OCI-LY7 (cell line): ENCODE measurements around the gene INPP5A. TPM values are rescaled to one million over a fixed set of nuclear protein-coding genes. Genes with fewer than 3 reads are reported as not detected.

ENCODE experiments used
- BruUV-seq: library from RNA; stranded (reverse); fragments of 400-500 nt; replicated peaks from 2 replicates; lab custom pipeline; 2021; lab: Mats Ljungman, UMichigan
- CTCF ChIA-PET: fragments of 300-600 bp; sonication (Branson Sonifier 250); formaldehyde crosslinking; loops from one replicate; lab custom pipeline; 2022; ENCODE audit warnings: antibody characterized with exemption; ENCODE audit not compliant: unreplicated experiment; lab: Charles Lee
- POLR2A ChIA-PET: fragments of 300-600 bp; sonication (Branson Sonifier 250); formaldehyde crosslinking; loops from one replicate; lab custom pipeline; 2022; ENCODE audit warnings: antibody characterized with exemption; lab: Charles Lee
- DNase-seq: peaks from one replicate; pipeline ENCODE4 v3.0.0-alpha.2; 2015; ENCODE audit warnings: low spot score
- H2AFZ ChIP-seq: fragments of 200-600 bp; sonication (generic), shearing (Covaris generic); 2 replicates; pipeline ENCODE4 v1.6.1; 2014; ENCODE audit warnings: mild to moderate bottlenecking, antibody characterized with exemption, low read length, moderate library complexity
- H3K27ac ChIP-seq: fragments of 200-600 bp; sonication (generic); 2 replicates; pipeline ENCODE4 v1.5.1; 2014; ENCODE audit warnings: mixed run types, low read depth, mild to moderate bottlenecking, moderate library complexity, low read length, inconsistent platforms; ENCODE audit not compliant: poor library complexity, severe bottlenecking
- H3K36me3 ChIP-seq: fragments of 200-600 bp; sonication (generic); 2 replicates; pipeline ENCODE4 v1.6.1; 2014; ENCODE audit warnings: mild to moderate bottlenecking, antibody characterized with exemption, low read length, moderate library complexity, mixed read lengths; ENCODE audit not compliant: insufficient read depth
- H3K4me1 ChIP-seq: fragments of 200-600 bp; sonication (generic); 2 replicates; pipeline ENCODE4 v1.5.1; 2014; ENCODE audit warnings: mild to moderate bottlenecking, low read length; ENCODE audit not compliant: insufficient read depth, poor library complexity, severe bottlenecking
- H3K4me2 ChIP-seq: fragments of 200-600 bp; sonication (generic); 2 replicates; pipeline ENCODE4 v1.6.1; 2014; ENCODE audit warnings: mild to moderate bottlenecking, low read length
- H3K4me3 ChIP-seq: fragments of 200-600 bp; sonication (generic); 2 replicates; pipeline ENCODE4 v1.5.1; 2014; ENCODE audit warnings: mild to moderate bottlenecking, low read depth, low read length; ENCODE audit not compliant: poor library complexity, severe bottlenecking
- H3K79me2 ChIP-seq: fragments of 200-600 bp; sonication (generic); 2 replicates; pipeline ENCODE4 v1.6.1; 2016; ENCODE audit warnings: low read depth, mild to moderate bottlenecking, low read length, moderate library complexity, mixed read lengths; ENCODE audit not compliant: insufficient read depth
- H3K9me2 ChIP-seq: fragments of 200-600 bp; sonication (generic); 2 replicates; pipeline ENCODE4 v1.6.1; 2016; ENCODE audit warnings: mild to moderate bottlenecking, low read length, mixed read lengths; ENCODE audit not compliant: insufficient read depth
- H3K9me3 ChIP-seq: fragments of 200-600 bp; sonication (generic); 2 replicates; pipeline ENCODE4 v1.6.1; 2014; ENCODE audit warnings: mild to moderate bottlenecking, mixed run types, low read length, mixed read lengths
- H4K20me1 ChIP-seq: fragments of 200-600 bp; sonication (generic); 2 replicates; pipeline ENCODE4 v1.6.1; 2014; ENCODE audit warnings: mild to moderate bottlenecking, antibody characterized with exemption, low read length, moderate library complexity, mixed read lengths; ENCODE audit not compliant: insufficient read depth
- EZH2phosphoT487 ChIP-seq: fragments of 200-600 bp; sonication (generic); IDR thresholded peaks from 2 replicates; pipeline ENCODE4 v1.6.1; 2018; ENCODE audit warnings: low read depth, borderline replicate concordance, mild to moderate bottlenecking, mixed run types, antibody characterized with exemption, low read length, moderate library complexity, mixed read lengths
- intact Hi-C: fragments of 100-400 bp; cut with micrococcal nuclease; formaldehyde crosslinking; loops from one replicate; pipeline ENCODE4 v1.10.0; 2022; ENCODE audit not compliant: unreplicated experiment
- total RNA-seq, 2 experiments: library from RNA; depleted of rRNA in 1 of 2; stranded (reverse); fragments of >200 nt in 1 of 2; shearing (Covaris generic) in 1 of 2; gene quantifications; 2 replicates each; pipeline ENCODE4 v1.2.3, GENCODE V29; 2014 to 2022
- TF ChIP-seq, protein P1 (sequence below): fragments of 200-600 bp; sonication (generic); conservative IDR thresholded peaks from 2 replicates; pipeline ENCODE4 v1.5.1; 2014; ENCODE audit warnings: mild to moderate bottlenecking, antibody characterized with exemption, low read length, moderate library complexity, mixed read lengths

INPP5A gene
- total RNA-seq, 2 experiments from 2014 or later, result 14.5 to 18.4 TPM

DNA sequence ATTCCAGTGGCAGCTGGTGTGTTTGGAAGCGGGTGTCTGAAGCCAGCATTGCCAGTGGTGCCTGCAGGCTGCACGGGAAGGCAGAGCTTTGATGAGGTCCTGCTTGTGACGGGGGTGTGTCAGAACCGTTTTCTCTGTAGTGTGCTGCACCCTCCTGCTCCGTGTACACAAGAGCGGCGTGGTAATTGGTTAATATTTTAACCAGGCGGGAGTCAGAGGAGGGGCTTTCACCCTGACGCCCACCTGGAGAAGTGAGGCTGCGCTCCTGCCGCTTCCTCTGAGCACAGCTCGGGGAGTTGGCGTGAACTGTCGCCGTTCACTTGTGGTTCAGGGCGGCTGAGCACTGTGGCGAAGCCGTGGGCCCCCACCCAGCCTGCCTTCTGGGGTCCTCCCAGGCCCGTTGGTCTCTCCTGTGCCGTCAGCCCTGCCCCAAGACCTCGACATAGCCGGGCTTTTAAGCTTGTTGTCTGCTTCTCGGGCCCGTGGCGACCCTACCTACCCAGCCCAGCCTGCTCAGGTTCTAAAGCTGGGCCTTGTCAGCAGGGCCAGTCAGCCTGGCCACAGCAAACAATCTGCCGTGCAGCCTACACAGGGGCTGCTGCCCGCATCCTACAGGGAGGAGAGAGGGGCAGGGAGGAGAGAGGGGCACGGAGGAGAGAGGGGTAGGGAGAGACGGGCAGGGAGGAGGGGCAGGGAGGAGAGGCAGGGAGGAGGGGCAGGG lies 236.8 kb downstream of the INPP5A start:
- Histone ChIP-seq H3K4me2 (no peak overlapping the region), H3K79me2 (no peaks in the 10 kb centered on the region)
- CTCF ChIA-PET, result no interaction called here

DNA sequence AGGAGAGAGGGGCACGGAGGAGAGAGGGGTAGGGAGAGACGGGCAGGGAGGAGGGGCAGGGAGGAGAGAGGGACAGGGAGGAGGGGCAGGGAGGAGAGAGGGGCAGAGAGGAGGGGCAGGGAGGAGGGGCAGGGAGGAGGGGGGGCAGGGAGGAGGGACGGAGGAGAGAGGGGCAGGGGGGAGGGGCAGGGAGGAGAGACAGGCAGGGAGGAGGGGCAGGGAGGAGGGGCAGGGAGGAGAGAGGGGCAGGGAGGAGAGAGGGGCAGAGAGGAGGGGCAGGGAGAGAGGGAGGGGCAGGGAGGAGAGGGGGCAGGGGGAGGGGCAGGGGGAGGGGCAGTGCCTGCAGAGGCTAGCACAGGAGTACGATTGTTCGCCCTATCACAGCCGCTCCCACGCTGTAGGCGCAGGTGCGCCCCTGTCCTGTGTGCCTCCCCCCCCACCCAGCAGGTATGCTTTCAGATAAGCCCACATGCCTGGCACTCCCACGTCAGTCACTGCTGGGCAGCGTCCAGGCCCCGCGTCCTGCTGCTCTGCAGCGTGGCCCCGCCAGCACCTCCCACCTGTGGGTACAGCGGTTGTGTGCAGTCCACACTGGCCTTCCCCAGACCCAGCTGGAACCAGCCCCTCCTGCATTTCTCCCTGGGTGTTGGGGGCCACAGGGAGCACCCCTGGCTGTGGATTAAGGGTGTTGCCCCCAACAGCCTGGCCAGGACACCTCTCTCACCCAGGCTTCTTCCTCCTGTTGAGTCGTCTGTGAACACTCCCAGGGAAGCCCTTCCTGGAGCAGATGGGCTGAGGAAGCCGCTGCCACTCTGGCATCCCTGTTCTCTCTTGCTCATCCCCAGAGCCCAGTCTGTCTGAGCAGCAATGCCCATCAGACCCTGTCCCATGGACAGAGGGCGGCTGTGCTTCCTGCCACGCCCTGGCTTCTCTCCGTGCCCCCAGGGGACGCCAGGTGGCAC lies 237.6 kb downstream of the INPP5A start:
- Histone ChIP-seq H3K4me2 (no peak overlapping the region), H3K4me3 (no peak overlapping the region), H3K79me2 (no peaks in the 10 kb centered on the region), H3K4me1 (no peaks in the 10 kb centered on the region), H3K27ac (no peak overlapping the region), H3K36me3 (no peaks in the 10 kb centered on the region), H3K9me3 (no peaks in the 10 kb centered on the region), H2AFZ (no peak overlapping the region), H4K20me1 (no peaks in the 10 kb centered on the region), H3K9me2 (no peaks in the 10 kb centered on the region)
- DNase-seq, result no peak
- intact Hi-C loops, result no loop called here
- POLR2A ChIA-PET, result no interaction called here
- TF ChIP-seq EZH2phosphoT487, result no peak
- TF ChIP-seq, protein P1, sequence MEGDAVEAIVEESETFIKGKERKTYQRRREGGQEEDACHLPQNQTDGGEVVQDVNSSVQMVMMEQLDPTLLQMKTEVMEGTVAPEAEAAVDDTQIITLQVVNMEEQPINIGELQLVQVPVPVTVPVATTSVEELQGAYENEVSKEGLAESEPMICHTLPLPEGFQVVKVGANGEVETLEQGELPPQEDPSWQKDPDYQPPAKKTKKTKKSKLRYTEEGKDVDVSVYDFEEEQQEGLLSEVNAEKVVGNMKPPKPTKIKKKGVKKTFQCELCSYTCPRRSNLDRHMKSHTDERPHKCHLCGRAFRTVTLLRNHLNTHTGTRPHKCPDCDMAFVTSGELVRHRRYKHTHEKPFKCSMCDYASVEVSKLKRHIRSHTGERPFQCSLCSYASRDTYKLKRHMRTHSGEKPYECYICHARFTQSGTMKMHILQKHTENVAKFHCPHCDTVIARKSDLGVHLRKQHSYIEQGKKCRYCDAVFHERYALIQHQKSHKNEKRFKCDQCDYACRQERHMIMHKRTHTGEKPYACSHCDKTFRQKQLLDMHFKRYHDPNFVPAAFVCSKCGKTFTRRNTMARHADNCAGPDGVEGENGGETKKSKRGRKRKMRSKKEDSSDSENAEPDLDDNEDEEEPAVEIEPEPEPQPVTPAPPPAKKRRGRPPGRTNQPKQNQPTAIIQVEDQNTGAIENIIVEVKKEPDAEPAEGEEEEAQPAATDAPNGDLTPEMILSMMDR, result no peak
- CTCF ChIA-PET, result interaction anchor here (0.9 kb wide), 1 partner anchor 121 kb away, joined by 4 read pairs; no protein-coding TSS in a partner anchor
- no TSS peak for BruUV-seq

More for the DNA sequence above, 236.8 kb downstream of the INPP5A start:
- Histone ChIP-seq H3K36me3 (no peaks in the 10 kb centered on the region), H3K9me2 (no peaks in the 10 kb centered on the region), H3K9me3 (no peaks in the 10 kb centered on the region), H3K4me1 (no peaks in the 10 kb centered on the region), H4K20me1 (no peaks in the 10 kb centered on the region), H3K4me3 (no peak overlapping the region), H2AFZ (no peak overlapping the region), H3K27ac (no peak overlapping the region)
- DNase-seq, result no peak
- TF ChIP-seq, protein P1, result no peak
- no peak for TF ChIP-seq EZH2phosphoT487
- POLR2A ChIA-PET, result no interaction called here
- no TSS peak for BruUV-seq
- intact Hi-C loops, result no loop called here
